Upper lobe of right lung (tissue), 1 donor: ENCODE results near the gene INCENP. TPM values are rescaled to one million over a fixed set of nuclear protein-coding genes. Genes with fewer than 3 reads are reported as not detected.

ENCODE experiments used
- ATAC-seq: fragments of 200-7000 bp; cut with Tn5 transposase; one replicate; pipeline ENCODE4 v1.9.1; 2020; ENCODE audit warnings: mild to moderate bottlenecking, moderate library complexity
- DNase-seq: peaks from one replicate; pipeline ENCODE4 v3.0.0-alpha.2; 2020
- H3K27ac ChIP-seq: fragments of 200-600 bp; one replicate; pipeline ENCODE4 v1.8.0; 2022
- H3K27me3 ChIP-seq: fragments of 200-600 bp; one replicate; pipeline ENCODE4 v1.8.0; 2022; ENCODE audit warnings: mild to moderate bottlenecking
- H3K36me3 ChIP-seq: fragments of 200-600 bp; one replicate; pipeline ENCODE4 v1.8.0; 2022
- H3K4me1 ChIP-seq: fragments of 200-600 bp; one replicate; pipeline ENCODE4 v1.8.0; 2022
- H3K4me3 ChIP-seq: fragments of 200-600 bp; one replicate; pipeline ENCODE4 v1.8.0; 2022; ENCODE audit warnings: mild to moderate bottlenecking
- H3K9me3 ChIP-seq: fragments of 200-600 bp; one replicate; pipeline ENCODE4 v1.8.0; 2022
- intact Hi-C: fragments of 100-400 bp; cut with DNase I; formaldehyde crosslinking; loops from one replicate; pipeline ENCODE4 v1.11.0; 2022
- total RNA-seq: library from RNA; stranded (reverse); fragmentation: NEBNext Ultra II Directional; extraction: Animal tissue kit (Norgen Biotek cat#: 25700); gene quantifications from one replicate; pipeline ENCODE4 v1.2.1, GENCODE V29; 2021
- TF ChIP-seq, protein P1 (sequence below): fragments of 200-600 bp; IDR thresholded peaks from one replicate; pipeline ENCODE4 v1.8.0; 2022; ENCODE audit warnings: antibody characterized with exemption
- donor health status: DM: no; HTN: yes; CAD: no; lungs with severe emphysema.

Gene INCENP
- total RNA-seq, 1 donor from 2014 or later: 19.5 TPM

DNA sequence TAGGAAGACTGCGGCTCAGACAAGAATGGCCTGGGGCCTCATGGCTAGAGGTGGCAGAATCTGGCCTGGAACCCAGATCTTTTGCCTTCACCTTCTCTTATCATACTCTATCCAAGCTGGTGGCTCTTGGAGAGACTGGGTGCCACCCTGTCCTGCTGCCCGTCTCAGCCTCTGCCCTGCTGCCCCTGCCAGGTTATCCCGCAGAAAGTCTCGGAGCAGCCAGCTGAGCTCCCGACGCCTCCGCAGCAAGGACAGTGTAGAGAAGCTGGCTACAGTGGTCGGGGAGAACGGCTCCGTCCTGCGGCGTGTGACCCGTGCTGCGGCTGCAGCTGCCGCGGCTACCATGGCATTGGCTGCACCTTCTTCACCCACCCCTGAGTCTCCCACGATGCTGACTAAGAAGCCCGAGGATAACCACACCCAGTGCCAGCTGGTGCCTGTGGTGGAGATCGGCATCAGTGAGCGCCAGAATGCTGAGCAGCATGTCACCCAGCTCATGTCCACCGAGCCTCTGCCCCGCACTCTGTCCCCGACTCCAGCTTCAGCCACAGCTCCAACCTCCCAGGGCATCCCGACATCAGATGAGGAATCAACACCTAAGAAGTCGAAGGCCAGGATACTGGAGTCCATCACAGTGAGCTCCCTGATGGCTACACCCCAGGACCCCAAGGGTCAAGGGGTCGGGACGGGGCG lies 5.9 kb downstream of the INCENP start:
- ATAC-seq: no peak
- no peaks in the 10 kb centered on the region for H3K9me3 ChIP-seq
- no peak for DNase-seq
- peaks cover 4% of the 10 kb centered on the region for H3K4me1 ChIP-seq
- TF ChIP-seq, protein P1, sequence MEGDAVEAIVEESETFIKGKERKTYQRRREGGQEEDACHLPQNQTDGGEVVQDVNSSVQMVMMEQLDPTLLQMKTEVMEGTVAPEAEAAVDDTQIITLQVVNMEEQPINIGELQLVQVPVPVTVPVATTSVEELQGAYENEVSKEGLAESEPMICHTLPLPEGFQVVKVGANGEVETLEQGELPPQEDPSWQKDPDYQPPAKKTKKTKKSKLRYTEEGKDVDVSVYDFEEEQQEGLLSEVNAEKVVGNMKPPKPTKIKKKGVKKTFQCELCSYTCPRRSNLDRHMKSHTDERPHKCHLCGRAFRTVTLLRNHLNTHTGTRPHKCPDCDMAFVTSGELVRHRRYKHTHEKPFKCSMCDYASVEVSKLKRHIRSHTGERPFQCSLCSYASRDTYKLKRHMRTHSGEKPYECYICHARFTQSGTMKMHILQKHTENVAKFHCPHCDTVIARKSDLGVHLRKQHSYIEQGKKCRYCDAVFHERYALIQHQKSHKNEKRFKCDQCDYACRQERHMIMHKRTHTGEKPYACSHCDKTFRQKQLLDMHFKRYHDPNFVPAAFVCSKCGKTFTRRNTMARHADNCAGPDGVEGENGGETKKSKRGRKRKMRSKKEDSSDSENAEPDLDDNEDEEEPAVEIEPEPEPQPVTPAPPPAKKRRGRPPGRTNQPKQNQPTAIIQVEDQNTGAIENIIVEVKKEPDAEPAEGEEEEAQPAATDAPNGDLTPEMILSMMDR: no peak
- H3K27ac ChIP-seq: no peak overlapping the region
- H3K4me3 ChIP-seq: no peak overlapping the region
- H3K36me3 ChIP-seq: peaks cover 12% of the 10 kb centered on the region
- intact Hi-C loops: no loop called here
- no peaks in the 10 kb centered on the region for H3K27me3 ChIP-seq

DNA sequence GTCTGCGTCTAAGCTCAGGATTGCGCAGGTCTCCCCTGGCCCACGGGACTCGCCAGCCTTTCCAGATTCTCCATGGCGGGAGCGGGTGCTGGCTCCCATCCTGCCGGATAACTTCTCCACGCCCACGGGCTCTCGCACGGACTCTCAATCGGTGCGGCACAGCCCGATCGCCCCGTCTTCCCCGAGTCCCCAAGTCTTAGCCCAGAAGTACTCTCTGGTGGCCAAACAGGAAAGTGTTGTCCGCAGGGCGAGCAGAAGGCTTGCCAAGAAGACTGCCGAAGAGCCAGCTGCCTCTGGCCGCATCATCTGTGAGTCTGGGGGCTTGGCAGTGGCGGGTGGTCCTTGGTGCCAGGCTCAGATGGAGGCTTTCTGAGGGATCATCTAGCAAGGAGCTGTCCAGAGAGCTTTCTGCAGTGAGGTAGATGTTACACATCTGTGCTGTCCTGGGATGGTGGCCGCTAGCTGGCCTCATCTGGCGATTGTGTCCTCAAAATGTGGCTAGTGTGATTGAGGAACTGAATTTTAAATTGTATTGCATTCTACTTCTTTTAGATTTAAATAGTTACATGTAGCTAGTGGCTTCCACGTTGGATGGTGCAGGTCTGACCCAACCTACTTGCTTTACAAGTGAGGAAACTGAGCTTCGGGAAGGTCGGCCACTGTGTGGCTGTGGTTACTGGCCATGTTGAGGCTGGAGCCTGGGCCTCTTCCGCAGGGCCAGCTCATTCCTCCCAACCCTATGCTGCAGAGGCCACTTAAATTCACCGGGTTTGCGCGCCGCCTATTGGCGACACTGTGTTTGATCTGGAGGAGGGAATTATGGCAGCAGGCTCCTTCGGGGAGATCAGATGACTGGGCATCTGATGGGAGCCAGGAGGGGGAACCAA lies 6.7 kb downstream of the INCENP start:
- Histone ChIP-seq H3K9me3 (no peaks in the 10 kb centered on the region), H3K4me3 (no peak overlapping the region), H3K36me3 (peaks cover 12% of the 10 kb centered on the region), H3K4me1 (no peaks in the 10 kb centered on the region), H3K27ac (no peak overlapping the region), H3K27me3 (no peaks in the 10 kb centered on the region)
- ATAC-seq (no peak), DNase-seq (no peak)
- intact Hi-C loops: no loop called here
- TF ChIP-seq, protein P1: no peak

DNA sequence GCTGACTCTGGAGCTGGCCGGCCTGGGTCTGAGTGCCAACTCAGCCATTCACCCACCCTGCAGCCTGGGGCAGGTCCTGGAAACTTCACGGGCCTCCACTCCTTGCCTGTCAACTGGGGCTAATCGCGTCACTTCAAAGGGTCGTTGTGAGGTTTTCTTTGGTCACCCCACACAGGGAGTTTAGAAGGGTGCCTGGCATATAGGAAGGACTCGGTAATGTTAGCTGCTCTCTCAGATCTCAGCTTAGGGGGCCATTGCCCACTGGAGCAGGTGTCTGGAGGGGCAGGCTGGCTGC lies 7.3 kb downstream of the INCENP start:
- Histone ChIP-seq H3K27me3 (no peaks in the 10 kb centered on the region), H3K4me1 (no peaks in the 10 kb centered on the region), H3K9me3 (no peaks in the 10 kb centered on the region), H3K27ac (no peak overlapping the region), H3K36me3 (peaks cover 12% of the 10 kb centered on the region), H3K4me3 (no peak overlapping the region)
- TF ChIP-seq, protein P1: no peak
- ATAC-seq: no peak
- no peak for DNase-seq
- intact Hi-C loops: no loop called here

DNA sequence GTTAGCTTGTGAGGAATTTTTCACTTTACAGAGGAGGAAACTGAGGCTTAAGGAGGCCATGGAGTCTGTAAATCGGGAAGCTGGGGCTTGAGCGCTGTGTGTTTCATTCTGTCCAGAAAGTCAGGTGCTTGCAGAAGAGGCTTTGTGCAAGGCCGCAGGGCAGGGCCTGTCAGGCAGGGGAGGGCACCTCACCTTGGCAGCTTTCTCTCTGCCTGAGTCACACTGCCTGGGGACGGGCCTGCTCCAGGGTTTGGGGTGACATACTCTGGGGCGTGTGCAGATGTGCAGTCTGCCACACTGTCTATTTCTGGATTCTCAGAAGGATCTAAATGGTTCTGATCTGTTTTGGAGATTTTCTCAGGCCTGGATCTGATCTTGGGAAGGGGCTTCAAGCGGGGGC lies 8.4 kb downstream of the INCENP start:
- DNase-seq (no peak), ATAC-seq (peak; percentile 21)
- Histone ChIP-seq H3K27me3 (no peaks in the 10 kb centered on the region), H3K4me1 (no peaks in the 10 kb centered on the region), H3K9me3 (no peaks in the 10 kb centered on the region), H3K36me3 (peaks cover 12% of the 10 kb centered on the region), H3K27ac (no peak overlapping the region), H3K4me3 (no peak overlapping the region)
- intact Hi-C loops: no loop called here
- TF ChIP-seq, protein P1: no peak

DNA sequence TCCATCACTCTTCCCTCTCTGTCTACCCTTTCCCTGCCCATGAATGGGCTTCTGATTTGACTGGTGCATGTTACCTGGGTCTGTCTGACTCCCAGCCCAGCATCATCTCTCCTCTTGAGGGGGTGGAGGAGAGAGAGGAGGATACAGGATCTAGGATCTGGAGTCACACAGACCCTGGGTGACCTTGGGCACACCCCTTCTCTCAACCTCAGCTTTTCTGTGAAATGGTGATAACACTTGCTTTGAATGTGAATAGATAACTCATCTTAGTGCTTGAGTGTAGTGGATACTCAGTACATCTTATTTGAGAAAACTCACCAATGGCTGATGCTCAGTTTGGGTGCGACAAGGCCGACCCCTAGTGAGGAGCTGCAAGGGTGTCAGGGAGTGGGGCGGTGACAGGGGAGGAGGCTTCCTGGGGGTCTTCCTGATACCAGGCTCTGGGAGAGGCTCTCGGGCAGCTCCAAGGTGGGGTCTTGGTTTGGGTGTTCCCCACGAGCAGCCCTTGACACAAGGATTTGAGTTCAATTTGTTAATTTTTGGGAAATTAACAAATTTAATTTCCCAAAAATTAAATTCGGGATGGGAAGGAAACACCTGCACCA lies 9.0 kb downstream of the INCENP start:
- no peak overlapping the region for H3K27ac ChIP-seq
- no peaks in the 10 kb centered on the region for H3K4me1 ChIP-seq
- TF ChIP-seq, protein P1: no peak
- H3K9me3 ChIP-seq: no peaks in the 10 kb centered on the region
- no peak for DNase-seq
- intact Hi-C loops: no loop called here
- H3K36me3 ChIP-seq: peaks cover 12% of the 10 kb centered on the region
- no peak overlapping the region for H3K4me3 ChIP-seq
- H3K27me3 ChIP-seq: no peaks in the 10 kb centered on the region
- ATAC-seq: no peak
